Vein endothelial cell (primary cell): Measurements from ENCODE around the gene CCND1. TPM values are rescaled to one million over a fixed set of nuclear protein-coding genes. Genes with fewer than 3 reads are reported as not detected.

Source experiments
- total RNA-seq: library from RNA; depleted of rRNA; stranded (reverse); fragments of >200 nt; gene quantifications from 2 replicates; pipeline ENCODE4 v1.2.3, GENCODE V29; 2012

The CCND1 gene
- total RNA-seq, result 323 and 360 TPM in 2 replicates

DNA sequence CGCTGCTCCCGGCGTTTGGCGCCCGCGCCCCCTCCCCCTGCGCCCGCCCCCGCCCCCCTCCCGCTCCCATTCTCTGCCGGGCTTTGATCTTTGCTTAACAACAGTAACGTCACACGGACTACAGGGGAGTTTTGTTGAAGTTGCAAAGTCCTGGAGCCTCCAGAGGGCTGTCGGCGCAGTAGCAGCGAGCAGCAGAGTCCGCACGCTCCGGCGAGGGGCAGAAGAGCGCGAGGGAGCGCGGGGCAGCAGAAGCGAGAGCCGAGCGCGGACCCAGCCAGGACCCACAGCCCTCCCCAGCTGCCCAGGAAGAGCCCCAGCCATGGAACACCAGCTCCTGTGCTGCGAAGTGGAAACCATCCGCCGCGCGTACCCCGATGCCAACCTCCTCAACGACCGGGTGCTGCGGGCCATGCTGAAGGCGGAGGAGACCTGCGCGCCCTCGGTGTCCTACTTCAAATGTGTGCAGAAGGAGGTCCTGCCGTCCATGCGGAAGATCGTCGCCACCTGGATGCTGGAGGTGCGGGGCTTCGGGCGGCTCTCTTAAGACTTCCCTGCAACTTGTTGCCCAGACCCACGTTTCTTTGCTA, at the start of gene CCND1:
Gene CCND1 (plus strand): TSS at position 162 of the 587 bp plus-strand sequence. CDS start 158 bp downstream, at position 320.

GRCh38 chr11:69674886-69675714, 34.1 kb downstream of the CCND1 start, which contains the start of gene LTO1:
LTO1 (minus strand) TSS chr11:69675353; CDS start chr11:69675239, 114 bp downstream.

Other genes starting within 250 kb of the CCND1 start
- gene LINC01488, start 159.5 kb upstream of the CCND1 start, total RNA-seq, result not detected in 2 replicates
- gene LTO1, start 34.2 kb downstream of the CCND1 start, total RNA-seq, result 21.6 and 22.9 TPM in 2 replicates
- not detected in 2 replicates for gene FGF19, start 62.9 kb downstream of the CCND1 start, total RNA-seq
- gene FGF4, start 134.2 kb downstream of the CCND1 start, total RNA-seq, result not detected in 2 replicates
- not detected in 2 replicates for gene FGF3, start 178.3 kb downstream of the CCND1 start, total RNA-seq